Epithelial cell of esophagus (primary cell): ENCODE data around the gene SLC2A11.

ENCODE experiments used
- DNase-seq: peaks from one replicate; pipeline ENCODE4 v3.0.0; 2010; ENCODE audit warnings: low read depth
- H3K4me3 ChIP-seq: 2 replicates; pipeline ENCODE4 v1.5.1; 2011; ENCODE audit warnings: mild to moderate bottlenecking, low read length, control low read depth
- TF ChIP-seq, protein P1 (sequence below): IDR thresholded peaks from 2 replicates; pipeline ENCODE4 v1.5.1; 2011; ENCODE audit warnings: low read depth, mild to moderate bottlenecking, low read length, control low read depth, inconsistent platforms; ENCODE audit not compliant: insufficient read depth; ENCODE audit errors: missing control alignments

SLC2A11 gene

DNA sequence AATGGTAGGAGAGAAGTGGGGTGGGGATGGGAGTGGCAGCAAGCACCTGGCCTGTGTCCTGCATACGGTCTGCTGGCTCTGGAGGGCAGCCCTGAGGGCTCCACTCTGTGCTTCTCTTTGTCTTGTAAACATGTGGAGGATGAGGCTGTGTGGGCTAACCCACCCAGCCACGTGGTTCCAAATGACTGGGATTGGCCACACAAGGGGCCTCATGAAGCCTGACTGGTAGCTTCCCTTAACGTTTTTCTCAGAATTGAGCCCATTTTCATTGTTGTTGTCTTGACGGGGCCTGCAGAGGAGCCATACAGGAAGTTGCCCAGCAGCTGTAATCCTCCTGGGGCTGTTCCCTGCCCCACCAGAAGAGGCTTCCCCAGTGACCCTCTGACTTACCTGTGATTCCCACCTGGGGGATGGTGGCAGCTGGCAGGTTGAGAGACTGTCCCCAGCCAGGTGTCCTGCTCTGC lies 36.9 kb upstream of the SLC2A11 start:
- no peak for DNase-seq
- TF ChIP-seq, protein P1, sequence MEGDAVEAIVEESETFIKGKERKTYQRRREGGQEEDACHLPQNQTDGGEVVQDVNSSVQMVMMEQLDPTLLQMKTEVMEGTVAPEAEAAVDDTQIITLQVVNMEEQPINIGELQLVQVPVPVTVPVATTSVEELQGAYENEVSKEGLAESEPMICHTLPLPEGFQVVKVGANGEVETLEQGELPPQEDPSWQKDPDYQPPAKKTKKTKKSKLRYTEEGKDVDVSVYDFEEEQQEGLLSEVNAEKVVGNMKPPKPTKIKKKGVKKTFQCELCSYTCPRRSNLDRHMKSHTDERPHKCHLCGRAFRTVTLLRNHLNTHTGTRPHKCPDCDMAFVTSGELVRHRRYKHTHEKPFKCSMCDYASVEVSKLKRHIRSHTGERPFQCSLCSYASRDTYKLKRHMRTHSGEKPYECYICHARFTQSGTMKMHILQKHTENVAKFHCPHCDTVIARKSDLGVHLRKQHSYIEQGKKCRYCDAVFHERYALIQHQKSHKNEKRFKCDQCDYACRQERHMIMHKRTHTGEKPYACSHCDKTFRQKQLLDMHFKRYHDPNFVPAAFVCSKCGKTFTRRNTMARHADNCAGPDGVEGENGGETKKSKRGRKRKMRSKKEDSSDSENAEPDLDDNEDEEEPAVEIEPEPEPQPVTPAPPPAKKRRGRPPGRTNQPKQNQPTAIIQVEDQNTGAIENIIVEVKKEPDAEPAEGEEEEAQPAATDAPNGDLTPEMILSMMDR: no peak
- no peak overlapping the region for H3K4me3 ChIP-seq

DNA sequence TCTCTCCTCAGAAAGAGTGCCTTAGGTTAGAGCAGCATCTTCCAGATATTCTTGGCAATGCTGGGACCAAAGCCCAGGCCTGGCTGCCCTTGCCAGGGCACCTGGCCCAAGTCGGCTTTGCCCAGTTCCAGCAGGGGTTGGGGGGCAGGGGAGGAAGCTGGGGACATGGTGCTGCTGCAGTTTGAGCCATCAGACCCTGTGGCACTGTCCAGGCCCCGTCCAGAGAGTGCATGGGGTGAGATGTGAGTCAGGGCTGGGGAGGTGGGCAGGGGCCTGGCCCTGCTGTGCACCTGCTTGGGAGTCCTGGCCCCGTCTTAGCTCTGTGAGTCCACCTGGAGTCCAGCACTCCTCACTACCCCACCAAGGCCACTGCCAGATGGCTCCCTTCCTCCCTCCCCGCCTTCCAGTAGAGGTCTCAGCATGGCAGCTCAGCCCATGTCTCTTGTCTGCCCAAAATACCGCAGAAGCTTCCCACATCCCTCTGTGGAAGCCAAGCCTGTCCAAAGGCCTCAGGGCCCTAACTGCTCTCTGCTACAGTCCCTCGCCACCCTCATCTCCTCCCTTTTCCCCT lies 35.5 kb upstream of the SLC2A11 start:
- no peak for DNase-seq
- TF ChIP-seq, protein P1: no peak
- no peak overlapping the region for H3K4me3 ChIP-seq

DNA sequence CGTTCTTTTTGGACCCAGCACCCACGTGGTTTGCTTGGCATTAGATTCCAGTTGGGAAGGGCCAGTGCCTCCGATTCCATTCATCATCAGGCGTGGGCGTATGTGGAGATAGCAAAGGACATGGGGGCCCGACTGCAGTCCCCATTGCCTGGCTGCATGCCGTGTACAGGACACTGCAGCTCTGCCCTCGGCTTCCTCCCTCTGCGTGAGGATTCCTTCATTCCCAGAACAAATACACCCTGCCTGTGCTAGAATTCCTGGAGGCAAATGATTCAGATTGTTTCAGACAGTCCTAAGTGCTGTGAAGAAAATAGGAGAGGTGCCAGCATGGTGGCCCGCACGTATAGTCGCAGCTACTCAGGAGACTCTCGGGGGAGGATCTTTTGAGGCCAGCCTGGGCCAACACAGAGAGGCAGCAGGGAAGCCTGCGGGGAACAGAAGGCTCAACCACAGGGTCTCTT lies 34.3 kb upstream of the SLC2A11 start:
- DNase-seq: no peak
- TF ChIP-seq, protein P1: no peak
- no peak overlapping the region for H3K4me3 ChIP-seq

DNA sequence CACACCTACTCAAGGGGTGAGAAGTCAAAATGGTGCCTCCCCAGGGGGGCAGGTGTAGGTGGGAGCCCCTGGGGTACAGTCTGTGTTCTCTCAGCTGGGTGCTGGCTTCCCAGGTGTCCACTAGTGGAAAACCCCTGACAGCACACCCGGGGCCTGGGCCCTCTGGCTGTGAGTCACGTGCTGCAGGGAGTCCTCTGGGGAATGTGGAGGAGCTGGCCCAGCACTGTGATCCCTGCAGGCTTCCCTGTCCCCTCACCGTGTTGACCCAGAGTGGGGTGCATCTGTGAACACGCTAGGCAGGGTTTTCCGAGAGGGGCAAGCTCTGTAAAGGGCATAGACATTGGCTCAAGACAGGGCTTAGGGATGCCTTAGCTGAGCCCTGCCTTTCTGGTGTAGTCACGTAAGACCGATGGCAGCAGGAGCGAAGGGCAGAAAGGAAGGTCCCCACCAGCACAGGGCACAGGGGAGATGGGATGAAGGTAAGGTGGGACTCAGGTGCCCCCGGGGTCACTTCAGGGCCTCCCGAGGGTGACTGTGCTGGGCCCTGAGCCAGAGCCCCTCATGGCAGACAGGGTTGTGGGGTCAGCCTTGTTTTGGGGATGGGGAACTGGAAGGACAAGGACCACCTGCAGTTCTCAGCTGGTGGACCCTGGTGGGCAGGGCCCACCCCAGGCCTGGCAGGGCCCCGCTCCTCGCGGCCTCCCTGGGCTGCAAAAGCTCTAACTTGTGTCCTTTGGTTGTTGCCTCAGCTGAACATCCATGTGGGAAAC lies 33.0 kb upstream of the SLC2A11 start:
- TF ChIP-seq, protein P1: no peak
- DNase-seq: no peak
- H3K4me3 ChIP-seq: no peak overlapping the region

DNA sequence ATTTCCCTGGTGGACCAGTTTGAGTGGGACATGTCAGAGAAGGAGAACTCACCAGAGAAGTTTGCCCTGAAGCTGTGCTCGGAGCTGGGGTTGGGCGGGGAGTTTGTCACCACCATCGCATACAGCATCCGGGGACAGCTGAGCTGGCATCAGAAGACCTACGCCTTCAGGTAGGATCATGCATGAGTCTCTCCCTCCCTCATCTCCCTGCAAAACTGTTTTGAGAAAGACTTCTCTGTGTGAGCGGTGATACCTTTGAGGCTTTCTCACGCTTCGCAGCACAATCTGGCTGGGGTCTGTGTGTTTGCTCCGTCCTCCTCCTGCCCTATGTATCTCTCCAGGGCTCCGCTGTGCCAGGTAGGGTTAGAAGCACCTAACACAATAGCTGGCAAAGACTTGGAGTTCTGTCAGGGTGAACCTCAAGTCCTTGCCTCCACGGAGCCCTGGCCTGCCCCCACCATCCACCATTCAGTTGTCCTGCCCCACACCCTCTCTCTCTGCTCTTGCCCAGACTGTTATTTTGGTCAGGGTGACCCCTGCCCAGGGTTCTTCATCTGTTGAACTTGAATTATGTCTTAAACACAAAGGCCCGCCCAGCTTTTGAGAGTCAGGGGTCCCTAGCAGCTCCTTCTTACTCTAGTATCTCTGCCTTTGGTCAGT lies 32.3 kb upstream of the SLC2A11 start:
- TF ChIP-seq, protein P1: no peak
- DNase-seq: no peak
- H3K4me3 ChIP-seq: no peak overlapping the region

DNA sequence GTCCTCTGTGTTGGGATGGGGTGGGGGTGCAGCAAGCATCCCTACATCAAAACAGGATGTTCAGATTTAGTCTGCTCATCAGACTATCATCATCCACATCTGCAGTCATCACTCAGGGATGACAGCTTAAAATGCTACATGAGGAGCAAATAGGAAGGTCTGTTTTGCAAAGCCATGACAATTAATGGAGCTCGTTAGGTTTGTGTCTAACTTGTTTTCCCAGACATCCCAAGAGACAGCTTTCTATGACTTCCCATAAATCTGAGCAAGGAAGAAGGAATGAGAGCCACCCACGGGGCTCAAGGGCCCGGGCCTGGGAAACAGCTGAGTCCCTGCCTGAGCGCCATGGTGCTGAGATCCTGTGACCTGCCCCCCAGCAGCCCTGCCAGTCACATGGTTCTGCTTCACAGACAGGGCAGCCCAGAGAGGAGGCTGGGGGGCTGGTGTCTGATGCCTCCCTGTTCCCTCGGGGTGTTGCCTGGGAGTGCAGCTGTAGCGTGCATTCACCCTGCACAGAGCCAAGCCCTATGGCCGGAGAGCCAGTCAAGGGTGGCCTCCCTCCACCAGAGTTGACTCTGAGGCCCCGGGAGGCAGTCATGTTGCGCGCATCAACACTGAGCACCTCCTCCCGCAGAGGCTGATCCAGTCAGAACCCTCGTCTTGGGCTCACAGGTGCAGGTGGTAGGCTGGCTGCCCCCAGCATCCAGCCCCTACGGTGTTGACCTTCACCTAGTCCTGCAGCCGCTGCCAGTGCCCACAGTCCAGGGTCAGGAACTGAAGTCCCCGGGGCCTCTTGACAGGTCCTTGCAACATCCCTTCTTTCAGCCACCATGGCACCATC lies 30.9 kb upstream of the SLC2A11 start:
- TF ChIP-seq, protein P1: no peak
- no peak overlapping the region for H3K4me3 ChIP-seq
- no peak for DNase-seq
